Measurements from ENCODE around the gene DAD1.

DNA sequence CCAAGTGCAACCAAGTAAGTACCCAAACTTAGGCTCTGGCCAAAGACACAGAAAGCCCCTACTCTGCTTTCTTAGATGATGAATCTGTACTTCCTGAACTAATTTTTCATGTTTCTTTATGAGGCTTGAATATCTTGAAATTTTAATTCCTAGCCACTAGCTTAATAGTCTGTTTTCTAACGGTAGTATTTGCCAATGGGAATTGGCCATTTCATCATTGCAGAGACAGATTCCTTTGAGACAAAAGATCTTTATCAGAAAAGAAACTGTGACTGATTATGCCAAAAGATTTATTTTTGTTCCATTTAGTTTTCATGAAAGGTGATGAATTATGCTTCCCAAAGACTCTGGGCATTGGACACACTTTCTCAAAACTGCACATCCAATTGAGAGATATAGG is 48.7 kb downstream of the DAD1 start:
- TF ChIP-seq, protein P1, sequence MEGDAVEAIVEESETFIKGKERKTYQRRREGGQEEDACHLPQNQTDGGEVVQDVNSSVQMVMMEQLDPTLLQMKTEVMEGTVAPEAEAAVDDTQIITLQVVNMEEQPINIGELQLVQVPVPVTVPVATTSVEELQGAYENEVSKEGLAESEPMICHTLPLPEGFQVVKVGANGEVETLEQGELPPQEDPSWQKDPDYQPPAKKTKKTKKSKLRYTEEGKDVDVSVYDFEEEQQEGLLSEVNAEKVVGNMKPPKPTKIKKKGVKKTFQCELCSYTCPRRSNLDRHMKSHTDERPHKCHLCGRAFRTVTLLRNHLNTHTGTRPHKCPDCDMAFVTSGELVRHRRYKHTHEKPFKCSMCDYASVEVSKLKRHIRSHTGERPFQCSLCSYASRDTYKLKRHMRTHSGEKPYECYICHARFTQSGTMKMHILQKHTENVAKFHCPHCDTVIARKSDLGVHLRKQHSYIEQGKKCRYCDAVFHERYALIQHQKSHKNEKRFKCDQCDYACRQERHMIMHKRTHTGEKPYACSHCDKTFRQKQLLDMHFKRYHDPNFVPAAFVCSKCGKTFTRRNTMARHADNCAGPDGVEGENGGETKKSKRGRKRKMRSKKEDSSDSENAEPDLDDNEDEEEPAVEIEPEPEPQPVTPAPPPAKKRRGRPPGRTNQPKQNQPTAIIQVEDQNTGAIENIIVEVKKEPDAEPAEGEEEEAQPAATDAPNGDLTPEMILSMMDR (IDR thresholded peaks at IDR 0.05; ENCODE audit: poor library complexity) = no peak
- TF ChIP-seq EZH2phosphoT487 (IDR thresholded peaks at IDR 0.05; ENCODE audit: low read depth, severe bottlenecking, unreplicated experiment) = no peak
